ENCODE measurements around the gene NAB1.

NAB1 gene

GRCh38 chr2:190717306-190717705, 68.4 kb downstream of the NAB1 start:
- no peak for DNase-seq

- DNase-seq: no peak
These were observed 69.1 kb downstream of the NAB1 start for GRCh38 chr2:190717764-190718651.

DNA sequence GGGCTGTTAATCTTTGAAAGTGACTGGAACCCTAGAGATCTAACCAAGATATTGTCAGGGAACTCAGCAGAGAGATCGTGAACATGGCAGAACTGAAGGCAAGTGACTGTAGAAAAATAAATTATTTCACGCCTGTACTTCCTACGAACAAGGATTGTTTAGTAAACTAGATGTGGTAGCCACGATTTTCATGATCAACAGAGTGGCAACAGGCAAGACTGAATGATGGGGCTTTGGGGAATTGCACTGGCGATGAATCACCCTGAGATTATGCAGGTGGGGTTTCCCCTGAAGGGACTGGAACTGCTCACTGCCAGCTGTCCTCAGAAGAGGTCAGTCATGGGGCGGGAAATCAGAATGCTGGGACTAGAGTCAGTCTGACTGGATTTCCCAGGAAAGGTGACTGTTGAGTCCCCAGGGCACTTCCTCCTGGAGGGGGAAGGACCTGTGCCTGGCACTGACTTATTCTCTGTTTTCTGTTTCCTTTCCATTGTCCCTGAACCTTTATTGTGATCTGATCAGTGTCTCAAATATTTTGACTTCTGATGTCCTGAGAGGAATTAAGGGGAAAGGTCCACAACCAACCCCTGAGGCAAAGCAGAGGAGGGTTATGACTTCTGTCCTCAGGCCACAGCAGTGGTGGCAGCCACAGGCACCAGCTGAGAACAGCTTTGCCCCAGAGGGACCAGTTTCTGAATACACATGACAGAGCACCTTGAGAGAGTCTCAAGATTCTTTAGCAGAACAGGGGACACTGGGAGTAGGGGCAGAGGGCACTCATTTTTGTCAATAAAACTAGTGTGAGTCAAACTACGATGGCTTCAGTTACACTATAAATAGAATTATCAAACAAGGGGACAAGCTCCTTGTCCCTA, 70.0 kb downstream of the NAB1 start:
- DNase-seq: no peak

DNA sequence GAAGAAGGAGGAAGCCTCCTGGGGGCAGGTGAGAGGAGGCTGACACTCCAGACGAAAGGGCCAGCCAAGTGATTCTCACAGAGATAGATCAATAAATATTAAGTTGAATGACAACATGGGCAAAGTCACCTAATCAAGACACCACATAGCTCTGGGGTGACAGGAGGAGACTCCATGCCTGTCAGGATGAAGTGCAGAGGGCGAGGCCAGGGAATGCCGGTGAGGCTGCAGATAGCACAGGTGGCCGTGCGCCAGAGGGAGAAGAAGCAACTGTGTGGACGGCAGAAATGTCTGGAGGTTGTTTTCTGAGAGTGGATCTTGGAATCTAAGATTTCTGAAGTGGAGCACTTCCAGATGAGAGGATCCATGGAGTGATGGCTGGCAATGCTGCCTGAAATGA, 71.4 kb downstream of the NAB1 start:
- DNase-seq: no peak

- DNase-seq: no peak
These were observed 71.8 kb downstream of the NAB1 start for GRCh38 chr2:190720691-190721090.

- no peak for DNase-seq
These were observed 73.3 kb downstream of the NAB1 start for GRCh38 chr2:190722061-190722759.

DNA sequence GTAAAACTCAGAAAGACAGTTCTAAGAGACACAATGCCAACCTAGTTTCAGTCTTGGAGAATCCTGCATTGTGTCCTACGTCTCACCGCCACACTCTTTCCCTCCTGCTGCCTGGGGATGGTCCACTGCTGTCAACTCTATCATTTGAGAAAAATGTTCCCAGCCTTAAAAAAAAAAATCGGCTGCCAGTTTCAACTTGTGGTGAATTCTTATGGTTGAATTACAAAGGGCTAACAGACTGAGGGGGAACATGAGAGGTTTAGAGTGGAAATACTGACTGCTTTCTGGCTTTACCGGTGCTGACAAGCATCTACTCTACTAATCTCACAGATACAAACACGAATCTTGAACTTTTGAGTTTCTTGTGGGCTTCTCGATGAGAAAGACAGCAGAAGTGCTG, 74.0 kb downstream of the NAB1 start:
- DNase-seq: no peak

DNA sequence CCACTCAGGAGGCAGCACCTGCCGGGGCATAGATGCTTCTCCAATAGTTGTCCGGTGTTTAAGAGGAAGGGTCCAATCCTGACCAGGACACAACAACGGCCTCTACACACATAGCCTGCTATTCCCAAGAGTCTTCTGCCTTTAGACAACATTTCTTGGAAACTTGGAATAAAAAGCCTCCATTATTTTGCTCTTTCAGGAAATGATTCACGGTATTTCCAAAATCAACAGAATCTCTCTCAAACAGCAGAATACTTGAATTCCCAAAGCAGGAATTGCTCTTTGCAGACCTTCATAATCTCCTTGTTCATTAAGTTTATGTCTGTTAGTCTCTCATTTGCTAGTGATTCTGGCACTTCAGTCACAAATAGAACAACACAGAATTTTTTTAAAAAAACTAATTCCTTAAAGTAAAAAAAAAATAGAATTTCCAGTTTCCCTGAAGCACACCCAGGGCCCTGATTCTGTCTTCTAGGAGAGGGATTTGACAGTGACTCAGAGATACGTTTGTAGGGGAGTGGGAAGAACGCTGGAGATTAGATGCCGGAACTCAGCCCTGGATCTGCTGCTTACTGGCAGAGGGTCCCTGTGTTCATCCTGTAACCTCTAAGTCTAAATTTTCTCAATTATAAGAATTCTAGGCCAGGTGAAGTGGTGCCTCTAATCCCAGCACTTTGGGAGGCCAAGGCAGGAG, 74.7 kb downstream of the NAB1 start:
- DNase-seq: no peak

DNA sequence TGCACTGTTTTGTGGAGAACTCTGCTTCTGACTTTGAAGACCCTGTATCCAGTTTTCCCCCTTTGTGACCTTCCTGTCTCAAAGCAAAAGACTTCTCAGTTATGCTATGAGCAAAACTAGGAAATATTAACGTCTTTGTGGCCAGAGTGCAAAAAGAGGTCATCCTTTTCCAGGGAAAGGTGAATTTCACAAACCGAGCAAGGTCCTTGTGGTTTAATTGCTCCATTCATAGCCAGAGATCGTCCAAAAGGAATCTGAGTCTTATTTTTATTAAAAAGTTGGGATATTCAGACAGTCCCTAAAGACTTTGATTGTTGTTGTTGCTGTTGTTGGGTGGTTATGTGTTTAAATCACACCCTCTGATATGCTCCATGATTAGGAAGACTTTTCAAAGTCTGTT, 77.4 kb downstream of the NAB1 start:
- DNase-seq: no peak

GRCh38 chr2:190736355-190736754, 87.5 kb downstream of the NAB1 start:
- no peak for DNase-seq

- DNase-seq: no peak
These were observed 91.6 kb downstream of the NAB1 start for GRCh38 chr2:190740449-190740848.
